Hepatocyte (in vitro differentiated cells): ENCODE results near the gene CBX3. TPM values are rescaled to one million over a fixed set of nuclear protein-coding genes. Genes with fewer than 3 reads are reported as not detected.

ENCODE experiments used
- DNase-seq: peaks from one replicate; pipeline ENCODE4 v3.0.0-alpha.2; 2016; ENCODE audit warnings: low spot score
- H2AFZ ChIP-seq: fragments of 200-600 bp; sonication (generic); 2 replicates; pipeline ENCODE4 v1.6.0; 2016; ENCODE audit warnings: antibody characterized with exemption, mild to moderate bottlenecking
- H3K27ac ChIP-seq: fragments of 200-600 bp; sonication (generic); 2 replicates; pipeline ENCODE4 v1.5.1; 2016; ENCODE audit warnings: mild to moderate bottlenecking
- H3K27me3 ChIP-seq: fragments of 200-600 bp; sonication (generic); 2 replicates; pipeline ENCODE4 v1.6.1; 2016
- H3K36me3 ChIP-seq: fragments of 200-600 bp; sonication (generic); replicated peaks from 2 replicates; pipeline ENCODE4 v1.5.1; 2016; ENCODE audit warnings: low read depth; ENCODE audit not compliant: insufficient read depth
- H3K4me1 ChIP-seq: fragments of 200-600 bp; sonication (generic); 2 replicates; pipeline ENCODE4 v1.5.1; 2016; ENCODE audit warnings: mild to moderate bottlenecking, moderate library complexity; ENCODE audit not compliant: insufficient read depth
- H3K4me2 ChIP-seq: fragments of 200-600 bp; sonication (generic); 2 replicates; pipeline ENCODE4 v1.6.0; 2016
- H3K4me3 ChIP-seq: fragments of 200-600 bp; sonication (generic); 2 replicates; pipeline ENCODE4 v1.5.1; 2016; ENCODE audit warnings: mild to moderate bottlenecking
- H3K79me2 ChIP-seq: fragments of 200-600 bp; sonication (generic); 2 replicates; pipeline ENCODE4 v1.6.0; 2017; ENCODE audit warnings: mild to moderate bottlenecking
- H3K9me2 ChIP-seq: fragments of 200-600 bp; sonication (generic); replicated peaks from 2 replicates; pipeline ENCODE4 v1.6.0; 2017; ENCODE audit warnings: mild to moderate bottlenecking; ENCODE audit not compliant: insufficient read depth
- H3K9me3 ChIP-seq: fragments of 200-600 bp; sonication (generic); 2 replicates; pipeline ENCODE4 v1.5.1; 2016; ENCODE audit warnings: low read depth, mild to moderate bottlenecking
- H4K20me1 ChIP-seq: fragments of 200-600 bp; sonication (generic); 2 replicates; pipeline ENCODE4 v1.6.0; 2016; ENCODE audit warnings: mild to moderate bottlenecking; ENCODE audit not compliant: insufficient read depth, poor library complexity, severe bottlenecking
- CTCF ChIP-seq: fragments of 200-600 bp; sonication (generic); IDR thresholded peaks from 2 replicates; pipeline ENCODE4 v1.5.1; 2016; ENCODE audit warnings: antibody characterized with exemption, mild to moderate bottlenecking; ENCODE audit not compliant: poor library complexity
- EZH2 ChIP-seq: fragments of 200-600 bp; sonication (generic); IDR thresholded peaks from 2 replicates; pipeline ENCODE4 v1.6.1; 2016; ENCODE audit warnings: antibody characterized with exemption, mild to moderate bottlenecking, borderline replicate concordance
- EZH2phosphoT487 ChIP-seq: fragments of 200-600 bp; sonication (generic); IDR thresholded peaks from one replicate; pipeline ENCODE4 v1.6.1; 2018; ENCODE audit warnings: antibody characterized with exemption, mild to moderate bottlenecking, low read depth, moderate library complexity; ENCODE audit not compliant: unreplicated experiment, severe bottlenecking
- WGBS: methylation state at CpG from one replicate; pipeline ENCODE4 v1.1.6; 2016; ENCODE audit warnings: low lambda C conversion rate; ENCODE audit errors: missing lambda C conversion rate; 5-methylcytosine and 5-hydroxymethylcytosine counted together
- polyA plus RNA-seq: library from polyadenylated mRNA; unstranded; fragments of >200 nt; fragmentation: Nextera tagmentation; extraction: Ambion mirVana; gene quantifications from 2 replicates; pipeline ENCODE4 v1.2.1, GENCODE V29; 2016
- total RNA-seq: library from RNA; depleted of rRNA; stranded (reverse); fragments of >200 nt; gene quantifications from 2 replicates; pipeline ENCODE4 v1.2.3, GENCODE V29; 2014

Gene CBX3
- total and polyA plus RNA-seq, 2 experiments from 2014 or later: 120 to 165 TPM

- Histone ChIP-seq H3K27me3 (no peaks in the 10 kb centered on the region), H3K36me3 (no peaks in the 10 kb centered on the region), H3K4me1 (no peaks in the 10 kb centered on the region), H3K4me2 (no peak overlapping the region), H2AFZ (no peak overlapping the region), H3K79me2 (no peaks in the 10 kb centered on the region), H4K20me1 (no peaks in the 10 kb centered on the region), H3K9me3 (no peaks in the 10 kb centered on the region), H3K27ac (no peak overlapping the region), H3K9me2 (no peaks in the 10 kb centered on the region), H3K4me3 (no peak overlapping the region)
- no peak for DNase-seq
- TF ChIP-seq CTCF: no peak
- no peak for TF ChIP-seq EZH2
- TF ChIP-seq EZH2phosphoT487: no peak
- 77% methylated on average over 5 of the region's 5 CpGs for WGBS
These were observed 22.8 kb downstream of the CBX3 start for GRCh38 chr7:26224359-26224758.

- Histone ChIP-seq H3K27ac (no peak overlapping the region), H2AFZ (no peak overlapping the region), H3K9me3 (no peaks in the 10 kb centered on the region), H4K20me1 (no peaks in the 10 kb centered on the region), H3K4me1 (no peaks in the 10 kb centered on the region), H3K9me2 (no peaks in the 10 kb centered on the region), H3K27me3 (no peaks in the 10 kb centered on the region), H3K4me2 (no peak overlapping the region), H3K4me3 (no peak overlapping the region), H3K79me2 (no peaks in the 10 kb centered on the region), H3K36me3 (no peaks in the 10 kb centered on the region)
- DNase-seq: no peak
- 95% methylated on average over 2 of the region's 2 CpGs for WGBS
- TF ChIP-seq CTCF: no peak
- TF ChIP-seq EZH2: no peak
- no peak for TF ChIP-seq EZH2phosphoT487
These were observed 26.4 kb downstream of the CBX3 start for GRCh38 chr7:26227987-26228386.

- H3K79me2 ChIP-seq: no peaks in the 10 kb centered on the region
- H3K27ac ChIP-seq: no peak overlapping the region
- H3K9me2 ChIP-seq: no peaks in the 10 kb centered on the region
- H4K20me1 ChIP-seq: no peaks in the 10 kb centered on the region
- H3K4me2 ChIP-seq: no peak overlapping the region
- no peak for DNase-seq
- TF ChIP-seq EZH2: no peak
- TF ChIP-seq CTCF: no peak
- no peak for TF ChIP-seq EZH2phosphoT487
- H3K27me3 ChIP-seq: no peaks in the 10 kb centered on the region
- 94% methylated on average over 5 of the region's 5 CpGs for WGBS
- H2AFZ ChIP-seq: no peak overlapping the region
- H3K9me3 ChIP-seq: no peaks in the 10 kb centered on the region
- H3K4me1 ChIP-seq: no peaks in the 10 kb centered on the region
- no peaks in the 10 kb centered on the region for H3K36me3 ChIP-seq
- H3K4me3 ChIP-seq: no peak overlapping the region
These were observed 32.5 kb downstream of the CBX3 start for GRCh38 chr7:26233902-26234511.
